ENCODE data around the gene CAVIN4. TPM values are rescaled to one million over a fixed set of nuclear protein-coding genes. Genes with fewer than 3 reads are reported as not detected.

The CAVIN4 gene
- total RNA-seq: 0.18 TPM in 1 of 2 replicates, not detected in the other

GRCh38 chr9:100577776-100578448, at the start of gene CAVIN4:
CAVIN4 (plus strand) TSS chr9:100578079; CDS start chr9:100578144, 65 bp downstream.

Other genes starting within 250 kb of the CAVIN4 start
- 21.4 and 22.2 TPM in 2 replicates for gene TEX10, start 225.1 kb upstream of the CAVIN4 start, total RNA-seq
- gene MSANTD3, start 150.9 kb upstream of the CAVIN4 start, total RNA-seq: 35.9 and 47.0 TPM in 2 replicates
- 0.36 and 2.9 TPM in 2 replicates for gene TMEFF1, start 104.9 kb upstream of the CAVIN4 start, total RNA-seq